Measurements from ENCODE around the gene NPR2.
A peak's percentile ranks its signal among the peaks of the same experiment; 100 is the strongest.

NPR2 gene

GRCh38 chr9:35827486-35827885 lies 36.1 kb downstream of the NPR2 start:
- no peak for DNase-seq
- Histone ChIP-seq H4K8ac (ENCODE audit: low read depth, low read length) (no peak overlapping the region), H3K79me1 (ENCODE audit: low read length) (peaks cover 4% of the 10 kb centered on the region), H3K4me1 (ENCODE audit: control insufficient read depth in 1 of 2, insufficient read depth in 2 of 2, low read length in 2 of 2) (peaks cover 11 to 15% of the 10 kb centered on the region in 2 experiments), H3K14ac (ENCODE audit: low read length) (no peak overlapping the region), H4K12ac (ENCODE audit: low read depth, low read length) (no peak overlapping the region), H4K91ac (ENCODE audit: low read depth, low read length) (no peak overlapping the region), H3K9ac (ENCODE audit: low read length) (no peak overlapping the region), H3K79me2 (ENCODE audit: control insufficient read depth, insufficient read depth, low read length, poor library complexity) (peaks cover 3% of the 10 kb centered on the region), H2AFZ (ENCODE audit: insufficient read depth, low read length, poor library complexity) (no peak overlapping the region), H3K23ac (ENCODE audit: low read length) (no peak overlapping the region), H2AK5ac (ENCODE audit: low read length) (no peak overlapping the region), H3K4me3 (ENCODE audit: low read depth, low read length) (no peak overlapping the region), H3K27ac (ENCODE audit: low read depth, low read length) (no peak overlapping the region), H3K4me2 (ENCODE audit: low read length) (no peak overlapping the region), H3K9me3 (ENCODE audit: insufficient read depth, low read depth, low read length) (no peaks in the 10 kb centered on the region), H3K4ac (ENCODE audit: low read depth, low read length) (no peak overlapping the region), H2BK12ac (ENCODE audit: low read length) (no peak overlapping the region), H3K27me3 (ENCODE audit: insufficient read depth, low read length) (no peaks in the 10 kb centered on the region), H3K36me3 (ENCODE audit: control insufficient read depth in 1 of 2, insufficient read depth in 2 of 2, low read length in 2 of 2) (no peaks in the 10 kb centered on the region), H2BK120ac (ENCODE audit: insufficient read depth, low read length, poor library complexity) (no peak overlapping the region), H3K18ac (ENCODE audit: low read length) (no peak overlapping the region), H2BK5ac (ENCODE audit: low read depth, low read length, poor library complexity) (no peak overlapping the region)
- WGBS (ENCODE audit: extremely low coverage, insufficient coverage, insufficient read length), result no CpG with 5 or more reads among the region's 3 CpGs

- no CpG with 5 or more reads among the region's 21 CpGs for WGBS (ENCODE audit: extremely low coverage, insufficient coverage, insufficient read length)
Measured at GRCh38 chr9:35828716-35829083, 37.3 kb downstream of the NPR2 start, which contains the start of gene FAM221B. Gene FAM221B, minus strand, starts transcription at chr9:35828732. Its CDS starts 2,571 bp downstream, at chr9:35826161.

GRCh38 chr9:35829084-35829763 lies 37.8 kb downstream of the NPR2 start, which contains the start of gene TMEM8B:
Gene TMEM8B, plus strand, starts transcription at chr9:35829228. Its CDS starts 220 bp downstream, at chr9:35829448.
- Histone ChIP-seq H2BK5ac (ENCODE audit: low read depth, low read length, poor library complexity) (peak within 1 kb of the TSS; percentile 44), H2BK12ac (ENCODE audit: low read length) (peak within 1 kb of the TSS; percentile 20), H2AFZ (ENCODE audit: insufficient read depth, low read length, poor library complexity) (peak within 1 kb of the TSS; percentile 94), H3K4ac (ENCODE audit: low read depth, low read length) (peak within 1 kb of the TSS; percentile 73), H4K91ac (ENCODE audit: low read depth, low read length) (peak within 1 kb of the TSS; percentile 48), H3K9ac (ENCODE audit: low read length) (peak within 1 kb of the TSS; percentile 90), H3K36me3 (ENCODE audit: control insufficient read depth in 1 of 2, insufficient read depth in 2 of 2, low read length in 2 of 2) (no peaks in the 10 kb centered on the region), H3K18ac (ENCODE audit: low read length) (peak within 1 kb of the TSS; percentile 69), H3K4me2 (ENCODE audit: low read length) (peak within 1 kb of the TSS; percentile 99), H3K79me2 (ENCODE audit: control insufficient read depth, insufficient read depth, low read length, poor library complexity) (peaks cover 3% of the 10 kb centered on the region), H3K4me1 (ENCODE audit: control insufficient read depth in 1 of 2, insufficient read depth in 2 of 2, low read length in 2 of 2) (peaks cover 22 to 27% of the 10 kb centered on the region in 2 experiments), H4K8ac (ENCODE audit: low read depth, low read length) (peak within 1 kb of the TSS; percentile 97), H4K12ac (ENCODE audit: low read depth, low read length) (peak within 1 kb of the TSS; percentile 67), H3K27me3 (ENCODE audit: insufficient read depth, low read length) (no peaks in the 10 kb centered on the region), H2AK5ac (ENCODE audit: low read length) (peak within 1 kb of the TSS; percentile 44), H2BK120ac (ENCODE audit: insufficient read depth, low read length, poor library complexity) (peak within 1 kb of the TSS; percentile 46), H3K14ac (ENCODE audit: low read length) (peak within 1 kb of the TSS; percentile 90), H3K9me3 (ENCODE audit: insufficient read depth, low read depth, low read length) (no peaks in the 10 kb centered on the region), H3K4me3 (ENCODE audit: low read depth, low read length) (peak within 1 kb of the TSS; percentile 81), H3K23ac (ENCODE audit: low read length) (no peak within 1 kb of the TSS), H3K27ac (ENCODE audit: low read depth, low read length) (no peak within 1 kb of the TSS), H3K79me1 (ENCODE audit: low read length) (peaks cover 4% of the 10 kb centered on the region)
- no CpG with 5 or more reads among the region's 53 CpGs for WGBS (ENCODE audit: extremely low coverage, insufficient coverage, insufficient read length)
- peak; percentile 89 to 90 for DNase-seq

More at GRCh38 chr9:35828716-35829083, 37.3 kb downstream of the NPR2 start, which contains the start of gene FAM221B:
- DNase-seq, result peak in 1 of 2 donors; percentile 10
- Histone ChIP-seq H3K9me3 (ENCODE audit: insufficient read depth, low read depth, low read length) (no peaks in the 10 kb centered on the region), H3K4me2 (ENCODE audit: low read length) (peak within 1 kb of the TSS; percentile 99), H3K9ac (ENCODE audit: low read length) (peak within 1 kb of the TSS; percentile 90), H2BK5ac (ENCODE audit: low read depth, low read length, poor library complexity) (peak within 1 kb of the TSS; percentile 44), H4K91ac (ENCODE audit: low read depth, low read length) (peak within 1 kb of the TSS; percentile 48), H2AK5ac (ENCODE audit: low read length) (peak within 1 kb of the TSS; percentile 44), H3K14ac (ENCODE audit: low read length) (peak within 1 kb of the TSS; percentile 90), H3K4me3 (ENCODE audit: low read depth, low read length) (peak within 1 kb of the TSS; percentile 81), H3K27ac (ENCODE audit: low read depth, low read length) (no peak within 1 kb of the TSS), H4K12ac (ENCODE audit: low read depth, low read length) (peak within 1 kb of the TSS; percentile 67), H3K27me3 (ENCODE audit: insufficient read depth, low read length) (no peaks in the 10 kb centered on the region), H2BK120ac (ENCODE audit: insufficient read depth, low read length, poor library complexity) (peak within 1 kb of the TSS; percentile 46), H2AFZ (ENCODE audit: insufficient read depth, low read length, poor library complexity) (peak within 1 kb of the TSS; percentile 94), H2BK12ac (ENCODE audit: low read length) (peak within 1 kb of the TSS; percentile 20), H3K79me2 (ENCODE audit: control insufficient read depth, insufficient read depth, low read length, poor library complexity) (peaks cover 3% of the 10 kb centered on the region), H4K8ac (ENCODE audit: low read depth, low read length) (peak within 1 kb of the TSS; percentile 97), H3K4me1 (ENCODE audit: control insufficient read depth in 1 of 2, insufficient read depth in 2 of 2, low read length in 2 of 2) (peaks cover 22 to 27% of the 10 kb centered on the region in 2 experiments), H3K4ac (ENCODE audit: low read depth, low read length) (peak within 1 kb of the TSS; percentile 73), H3K18ac (ENCODE audit: low read length) (peak within 1 kb of the TSS; percentile 69), H3K23ac (ENCODE audit: low read length) (no peak within 1 kb of the TSS), H3K79me1 (ENCODE audit: low read length) (peaks cover 4% of the 10 kb centered on the region), H3K36me3 (ENCODE audit: control insufficient read depth in 1 of 2, insufficient read depth in 2 of 2, low read length in 2 of 2) (no peaks in the 10 kb centered on the region)

- WGBS (ENCODE audit: extremely low coverage, insufficient coverage, insufficient read length), result no CpG with 5 or more reads among the region's 2 CpGs
- Histone ChIP-seq H3K4ac (ENCODE audit: low read depth, low read length) (peak overlapping the region; percentile 43), H4K12ac (ENCODE audit: low read depth, low read length) (peak overlapping the region; percentile 67), H3K79me2 (ENCODE audit: control insufficient read depth, insufficient read depth, low read length, poor library complexity) (peaks cover 3% of the 10 kb centered on the region), H2AK5ac (ENCODE audit: low read length) (peak overlapping the region; percentile 44), H3K79me1 (ENCODE audit: low read length) (peaks cover 4% of the 10 kb centered on the region), H3K4me1 (ENCODE audit: control insufficient read depth in 1 of 2, insufficient read depth in 2 of 2, low read length in 2 of 2) (peaks cover 22 to 27% of the 10 kb centered on the region in 2 experiments), H3K9me3 (ENCODE audit: insufficient read depth, low read depth, low read length) (no peaks in the 10 kb centered on the region), H3K4me3 (ENCODE audit: low read depth, low read length) (peak overlapping the region; percentile 81), H2BK5ac (ENCODE audit: low read depth, low read length, poor library complexity) (no peak overlapping the region), H2BK12ac (ENCODE audit: low read length) (no peak overlapping the region), H4K91ac (ENCODE audit: low read depth, low read length) (peak overlapping the region; percentile 46), H3K23ac (ENCODE audit: low read length) (no peak overlapping the region), H3K4me2 (ENCODE audit: low read length) (peak overlapping the region; percentile 79), H3K14ac (ENCODE audit: low read length) (peak overlapping the region; percentile 61), H2BK120ac (ENCODE audit: insufficient read depth, low read length, poor library complexity) (no peak overlapping the region), H3K36me3 (ENCODE audit: control insufficient read depth in 1 of 2, insufficient read depth in 2 of 2, low read length in 2 of 2) (no peaks in the 10 kb centered on the region), H3K27me3 (ENCODE audit: insufficient read depth, low read length) (no peaks in the 10 kb centered on the region), H2AFZ (ENCODE audit: insufficient read depth, low read length, poor library complexity) (peak overlapping the region; percentile 12), H3K18ac (ENCODE audit: low read length) (peak overlapping the region; percentile 69), H3K9ac (ENCODE audit: low read length) (no peak overlapping the region), H3K27ac (ENCODE audit: low read depth, low read length) (no peak overlapping the region), H4K8ac (ENCODE audit: low read depth, low read length) (peak overlapping the region; percentile 82)
- no peak for DNase-seq
Measured at GRCh38 chr9:35829764-35830096, 38.3 kb downstream of the NPR2 start.
